Effector memory CD4-positive, alpha-beta T cell (primary cell): ENCODE measurements around the gene HNRNPU.
A peak's percentile ranks its signal among the peaks of the same experiment; 100 is the strongest.

Source experiments
- DNase-seq, 3 donors: peaks; one replicate each; pipeline ENCODE4 v3.0.0-alpha.2; 2020
- H3K27ac ChIP-seq: 2 replicates; pipeline ENCODE4 v1.7.0; 2013; ENCODE audit warnings: mild to moderate bottlenecking, low read length, moderate library complexity; ENCODE audit not compliant: insufficient read depth, poor library complexity, severe bottlenecking
- H3K27me3 ChIP-seq: replicated peaks from 2 replicates; pipeline ENCODE4 v1.7.0; 2013; ENCODE audit warnings: mild to moderate bottlenecking, low read length; ENCODE audit not compliant: insufficient read depth, control insufficient read depth, poor library complexity, severe bottlenecking
- H3K36me3 ChIP-seq: 2 replicates; pipeline ENCODE4 v1.7.0; 2013; ENCODE audit warnings: mild to moderate bottlenecking, low read length, moderate library complexity; ENCODE audit not compliant: control insufficient read depth, insufficient read depth
- H3K4me1 ChIP-seq: 2 replicates; pipeline ENCODE4 v1.7.0; 2013; ENCODE audit warnings: low read length, mild to moderate bottlenecking; ENCODE audit not compliant: control insufficient read depth, insufficient read depth, poor library complexity, severe bottlenecking
- H3K4me3 ChIP-seq: 2 replicates; pipeline ENCODE4 v1.7.0; 2013; ENCODE audit warnings: low read length, low read depth, mild to moderate bottlenecking; ENCODE audit not compliant: insufficient read depth, poor library complexity, severe bottlenecking
- H3K9me3 ChIP-seq: 2 replicates; pipeline ENCODE4 v1.7.0; 2013; ENCODE audit warnings: mild to moderate bottlenecking, low read length, moderate library complexity; ENCODE audit not compliant: control insufficient read depth

The HNRNPU gene

GRCh38 chr1:244854166-244854565, 10.2 kb downstream of the HNRNPU start:
- Histone ChIP-seq H3K36me3 (peaks cover 72% of the 10 kb centered on the region), H3K27me3 (no peaks in the 10 kb centered on the region), H3K4me3 (no peak overlapping the region), H3K27ac (peak overlapping the region; percentile 28), H3K4me1 (peaks cover 30% of the 10 kb centered on the region), H3K9me3 (no peaks in the 10 kb centered on the region)
- DNase-seq: no peak

GRCh38 chr1:244852694-244853093, 11.6 kb downstream of the HNRNPU start:
- Histone ChIP-seq H3K4me1 (peaks cover 21% of the 10 kb centered on the region), H3K9me3 (no peaks in the 10 kb centered on the region), H3K27me3 (no peaks in the 10 kb centered on the region), H3K36me3 (peaks cover 59% of the 10 kb centered on the region), H3K4me3 (no peak overlapping the region), H3K27ac (no peak overlapping the region)
- no peak for DNase-seq

GRCh38 chr1:244851546-244852231, 12.7 kb downstream of the HNRNPU start:
- H3K4me1 ChIP-seq: peaks cover 13% of the 10 kb centered on the region
- H3K4me3 ChIP-seq: no peak overlapping the region
- no peak for DNase-seq
- no peaks in the 10 kb centered on the region for H3K9me3 ChIP-seq
- H3K36me3 ChIP-seq: peaks cover 57% of the 10 kb centered on the region
- H3K27ac ChIP-seq: no peak overlapping the region
- H3K27me3 ChIP-seq: no peaks in the 10 kb centered on the region

GRCh38 chr1:244850896-244851295, 13.4 kb downstream of the HNRNPU start:
- no peak for DNase-seq
- Histone ChIP-seq H3K36me3 (peaks cover 57% of the 10 kb centered on the region), H3K9me3 (no peaks in the 10 kb centered on the region), H3K4me1 (peaks cover 11% of the 10 kb centered on the region), H3K4me3 (no peak overlapping the region), H3K27me3 (no peaks in the 10 kb centered on the region), H3K27ac (no peak overlapping the region)

GRCh38 chr1:244850099-244850852, 14.1 kb downstream of the HNRNPU start:
- Histone ChIP-seq H3K9me3 (no peaks in the 10 kb centered on the region), H3K27ac (no peak overlapping the region), H3K27me3 (no peaks in the 10 kb centered on the region), H3K36me3 (peaks cover 57% of the 10 kb centered on the region), H3K4me3 (no peak overlapping the region), H3K4me1 (peaks cover 6% of the 10 kb centered on the region)
- DNase-seq: no peak

- H3K4me1 ChIP-seq: no peaks in the 10 kb centered on the region
- no peaks in the 10 kb centered on the region for H3K27me3 ChIP-seq
- no peak overlapping the region for H3K27ac ChIP-seq
- H3K4me3 ChIP-seq: no peak overlapping the region
- no peaks in the 10 kb centered on the region for H3K9me3 ChIP-seq
- no peak for DNase-seq
- H3K36me3 ChIP-seq: peaks cover 58% of the 10 kb centered on the region
Observed at GRCh38 chr1:244849189-244849866, 15.0 kb downstream of the HNRNPU start.

- Histone ChIP-seq H3K4me1 (no peaks in the 10 kb centered on the region), H3K9me3 (no peaks in the 10 kb centered on the region), H3K27me3 (no peaks in the 10 kb centered on the region), H3K4me3 (no peak overlapping the region), H3K36me3 (peaks cover 70% of the 10 kb centered on the region), H3K27ac (no peak overlapping the region)
- DNase-seq: no peak
Observed at GRCh38 chr1:244846653-244847052, 17.7 kb downstream of the HNRNPU start.

GRCh38 chr1:244844155-244845121, 19.9 kb downstream of the HNRNPU start:
- H3K36me3 ChIP-seq: peaks cover 71% of the 10 kb centered on the region
- no peaks in the 10 kb centered on the region for H3K9me3 ChIP-seq
- peak overlapping the region; percentile 13 for H3K27ac ChIP-seq
- H3K4me3 ChIP-seq: no peak overlapping the region
- H3K27me3 ChIP-seq: no peaks in the 10 kb centered on the region
- H3K4me1 ChIP-seq: no peaks in the 10 kb centered on the region
- DNase-seq: no peak

GRCh38 chr1:244843148-244843978, 21.0 kb downstream of the HNRNPU start:
- no peaks in the 10 kb centered on the region for H3K27me3 ChIP-seq
- no peak for DNase-seq
- no peak overlapping the region for H3K4me3 ChIP-seq
- peaks cover 67% of the 10 kb centered on the region for H3K36me3 ChIP-seq
- H3K27ac ChIP-seq: peak overlapping the region; percentile 13
- H3K4me1 ChIP-seq: no peaks in the 10 kb centered on the region
- no peaks in the 10 kb centered on the region for H3K9me3 ChIP-seq
